ENCODE measurements around the gene GHITM. TPM values are rescaled to one million over a fixed set of nuclear protein-coding genes. Genes with fewer than 3 reads are reported as not detected.

The GHITM gene
- total and polyA plus RNA-seq, 2 of the 13 experiments (the other 11 are each of a cell fraction or from before 2014, with no cell fraction given) = 163 to 212 TPM

GRCh38 chr10:84198206-84198915, 59.1 kb downstream of the GHITM start:
- Histone ChIP-seq H3K27me3 (ENCODE audit: control insufficient read depth in 1 of 2, insufficient read depth in 2 of 2, low read length in 2 of 2) (peaks cover 9 to 55% of the 10 kb centered on the region in 2 experiments), H3K4me3 (replicated peaks in 1 of 3; ENCODE audit: insufficient read depth in 1 of 3, low read depth in 2 of 3, low read length in 3 of 3) (no peak overlapping the region), H2AFZ (ENCODE audit: low read length) (no peak overlapping the region), H3K9me3 (ENCODE audit: low read length) (no peaks in the 10 kb centered on the region), H3K36me3 (replicated peaks in 1 of 2; ENCODE audit: control insufficient read depth in 1 of 2, insufficient read depth in 2 of 2, low read length in 2 of 2) (no peaks in the 10 kb centered on the region), H4K20me1 (ENCODE audit: insufficient read depth, low read length) (no peaks in the 10 kb centered on the region), H3K79me2 (ENCODE audit: insufficient read depth, low read length) (no peaks in the 10 kb centered on the region), H3K9ac (ENCODE audit: insufficient read depth, low read depth, low read length) (no peak overlapping the region), H3K4me1 (ENCODE audit: insufficient read depth, low read length) (no peaks in the 10 kb centered on the region), H3K27ac (ENCODE audit: extremely low read length, insufficient read depth, low read length) (no peak overlapping the region), H3K4me2 (ENCODE audit: low read depth, low read length) (no peak overlapping the region)
- no peak for TF ChIP-seq SMAD3 (CRISPR knock-in tag; IDR thresholded peaks at IDR 0.05)
- TF ChIP-seq ZNF501 (CRISPR knock-in tag; IDR thresholded peaks at IDR 0.05) = no peak
- TF ChIP-seq, protein P1, sequence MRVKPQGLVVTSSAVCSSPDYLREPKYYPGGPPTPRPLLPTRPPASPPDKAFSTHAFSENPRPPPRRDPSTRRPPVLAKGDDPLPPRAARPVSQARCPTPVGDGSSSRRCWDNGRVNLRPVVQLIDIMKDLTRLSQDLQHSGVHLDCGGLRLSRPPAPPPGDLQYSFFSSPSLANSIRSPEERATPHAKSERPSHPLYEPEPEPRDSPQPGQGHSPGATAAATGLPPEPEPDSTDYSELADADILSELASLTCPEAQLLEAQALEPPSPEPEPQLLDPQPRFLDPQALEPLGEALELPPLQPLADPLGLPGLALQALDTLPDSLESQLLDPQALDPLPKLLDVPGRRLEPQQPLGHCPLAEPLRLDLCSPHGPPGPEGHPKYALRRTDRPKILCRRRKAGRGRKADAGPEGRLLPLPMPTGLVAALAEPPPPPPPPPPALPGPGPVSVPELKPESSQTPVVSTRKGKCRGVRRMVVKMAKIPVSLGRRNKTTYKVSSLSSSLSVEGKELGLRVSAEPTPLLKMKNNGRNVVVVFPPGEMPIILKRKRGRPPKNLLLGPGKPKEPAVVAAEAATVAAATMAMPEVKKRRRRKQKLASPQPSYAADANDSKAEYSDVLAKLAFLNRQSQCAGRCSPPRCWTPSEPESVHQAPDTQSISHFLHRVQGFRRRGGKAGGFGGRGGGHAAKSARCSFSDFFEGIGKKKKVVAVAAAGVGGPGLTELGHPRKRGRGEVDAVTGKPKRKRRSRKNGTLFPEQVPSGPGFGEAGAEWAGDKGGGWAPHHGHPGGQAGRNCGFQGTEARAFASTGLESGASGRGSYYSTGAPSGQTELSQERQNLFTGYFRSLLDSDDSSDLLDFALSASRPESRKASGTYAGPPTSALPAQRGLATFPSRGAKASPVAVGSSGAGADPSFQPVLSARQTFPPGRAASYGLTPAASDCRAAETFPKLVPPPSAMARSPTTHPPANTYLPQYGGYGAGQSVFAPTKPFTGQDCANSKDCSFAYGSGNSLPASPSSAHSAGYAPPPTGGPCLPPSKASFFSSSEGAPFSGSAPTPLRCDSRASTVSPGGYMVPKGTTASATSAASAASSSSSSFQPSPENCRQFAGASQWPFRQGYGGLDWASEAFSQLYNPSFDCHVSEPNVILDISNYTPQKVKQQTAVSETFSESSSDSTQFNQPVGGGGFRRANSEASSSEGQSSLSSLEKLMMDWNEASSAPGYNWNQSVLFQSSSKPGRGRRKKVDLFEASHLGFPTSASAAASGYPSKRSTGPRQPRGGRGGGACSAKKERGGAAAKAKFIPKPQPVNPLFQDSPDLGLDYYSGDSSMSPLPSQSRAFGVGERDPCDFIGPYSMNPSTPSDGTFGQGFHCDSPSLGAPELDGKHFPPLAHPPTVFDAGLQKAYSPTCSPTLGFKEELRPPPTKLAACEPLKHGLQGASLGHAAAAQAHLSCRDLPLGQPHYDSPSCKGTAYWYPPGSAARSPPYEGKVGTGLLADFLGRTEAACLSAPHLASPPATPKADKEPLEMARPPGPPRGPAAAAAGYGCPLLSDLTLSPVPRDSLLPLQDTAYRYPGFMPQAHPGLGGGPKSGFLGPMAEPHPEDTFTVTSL (CRISPR knock-in tag; IDR thresholded peaks at IDR 0.05; ENCODE audit: borderline replicate concordance) = no peak
- no peak for TF ChIP-seq GATA4 (IDR thresholded peaks at IDR 0.05; ENCODE audit: borderline replicate concordance, low read depth)
- no peak for TF ChIP-seq SKI (IDR thresholded peaks at IDR 0.05; ENCODE audit: partially characterized antibody)
- DNase-seq (ENCODE audit: low spot score) (no peak), FAIRE-seq (no peak), ATAC-seq (no peak)
- in situ Hi-C loops (cut with HindIII; ENCODE audit: extremely low pct_ligation_motif_present, low pct_unique_long_range_greater_than_20kb) = no loop called here
- ChIA-PET CTCF (ENCODE audit: low intra/inter-chr PET ratio, low total read pairs) (no interaction called here), POLR2A (no interaction called here)
- intact Hi-C loops (cut with micrococcal nuclease; ENCODE audit: unreplicated experiment) = no loop called here
- BruUV-seq (replicated peaks) = no TSS peak
- WGBS (ENCODE audit: low lambda C conversion rate) = 0% methylated on average over 6 of the region's 7 CpGs

All from HepG2 (cell line).